ENCODE results near the gene ZNF436. TPM values are rescaled to one million over a fixed set of nuclear protein-coding genes. Genes with fewer than 3 reads are reported as not detected.
A peak's percentile ranks its signal among the peaks of the same experiment; 100 is the strongest.
"Not testable (repeated sequence)": the region's sequence is repeated elsewhere in the genome, so short reads cannot be mapped to it uniquely, and the experiment has no call there.

ZNF436 gene
- total RNA-seq, 1 donor from 2014 or later, result 17.4 TPM

- DNase-seq (ENCODE audit: extremely low spot score, unreplicated experiment), result no peak
- H3K4me3 Mint-ChIP-seq (ENCODE audit: unreplicated experiment), result no peak overlapping the region
- H3K27me3 Mint-ChIP-seq (ENCODE audit: unreplicated experiment), result no peaks in the 10 kb centered on the region
- peaks cover 1% of the 10 kb centered on the region for H3K36me3 Mint-ChIP-seq (ENCODE audit: unreplicated experiment)
- peak overlapping the region; percentile 18 for H3K27ac Mint-ChIP-seq (ENCODE audit: unreplicated experiment)
- H3K4me1 Mint-ChIP-seq (ENCODE audit: unreplicated experiment), result peaks cover 16% of the 10 kb centered on the region
- TF ChIP-seq CTCF (IDR thresholded peaks at IDR 0.05), result no peak
- H3K9me3 Mint-ChIP-seq (ENCODE audit: unreplicated experiment), result no peaks in the 10 kb centered on the region
These were observed 14.8 kb upstream of the ZNF436 start for GRCh38 chr1:23384312-23385058.

- Mint-ChIP-seq H3K36me3 (ENCODE audit: unreplicated experiment) (peaks cover 1% of the 10 kb centered on the region), H3K4me3 (ENCODE audit: unreplicated experiment) (no peak overlapping the region), H3K27ac (ENCODE audit: unreplicated experiment) (no peak overlapping the region), H3K27me3 (ENCODE audit: unreplicated experiment) (no peaks in the 10 kb centered on the region), H3K4me1 (ENCODE audit: unreplicated experiment) (peaks cover 16% of the 10 kb centered on the region), H3K9me3 (ENCODE audit: unreplicated experiment) (no peaks in the 10 kb centered on the region)
- no peak for DNase-seq (ENCODE audit: extremely low spot score, unreplicated experiment)
- no peak for TF ChIP-seq CTCF (IDR thresholded peaks at IDR 0.05)
These were observed 14.1 kb upstream of the ZNF436 start for GRCh38 chr1:23383577-23384311.

GRCh38 chr1:23381233-23381885, 11.7 kb upstream of the ZNF436 start:
- TF ChIP-seq CTCF (IDR thresholded peaks at IDR 0.05), result no peak
- DNase-seq (ENCODE audit: extremely low spot score, unreplicated experiment), result no peak
- H3K27me3 Mint-ChIP-seq (ENCODE audit: unreplicated experiment), result no peaks in the 10 kb centered on the region
- H3K4me3 Mint-ChIP-seq (ENCODE audit: unreplicated experiment), result no peak overlapping the region
- H3K9me3 Mint-ChIP-seq (ENCODE audit: unreplicated experiment), result no peaks in the 10 kb centered on the region
- H3K36me3 Mint-ChIP-seq (ENCODE audit: unreplicated experiment), result peaks cover 1% of the 10 kb centered on the region
- H3K4me1 Mint-ChIP-seq (ENCODE audit: unreplicated experiment), result peaks cover 25% of the 10 kb centered on the region
- no peak overlapping the region for H3K27ac Mint-ChIP-seq (ENCODE audit: unreplicated experiment)

DNA sequence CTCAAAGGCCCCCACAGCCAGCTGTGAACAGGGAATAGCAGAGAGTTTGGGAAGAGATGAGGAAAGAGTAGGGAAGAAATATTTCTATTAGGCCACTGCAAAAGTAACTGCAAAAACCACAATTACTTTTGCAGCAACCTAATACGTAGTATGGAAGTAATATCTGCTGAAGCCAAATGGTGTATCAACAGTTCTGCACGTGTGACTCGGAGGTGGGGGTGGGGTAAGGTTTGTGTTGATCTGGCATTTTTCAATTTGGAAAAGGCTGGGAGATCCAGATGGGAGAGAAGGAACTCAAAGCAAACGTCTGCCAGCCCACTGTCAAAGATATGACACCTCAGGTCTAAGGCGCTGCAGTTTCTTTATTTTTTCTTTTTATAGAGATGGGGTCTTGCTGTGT, 11.1 kb upstream of the ZNF436 start:
- no peak overlapping the region for H3K27ac Mint-ChIP-seq (ENCODE audit: unreplicated experiment)
- H3K4me1 Mint-ChIP-seq (ENCODE audit: unreplicated experiment), result peaks cover 25% of the 10 kb centered on the region
- H3K27me3 Mint-ChIP-seq (ENCODE audit: unreplicated experiment), result no peaks in the 10 kb centered on the region
- TF ChIP-seq CTCF (IDR thresholded peaks at IDR 0.05), result no peak
- no peak overlapping the region for H3K4me3 Mint-ChIP-seq (ENCODE audit: unreplicated experiment)
- no peak for DNase-seq (ENCODE audit: extremely low spot score, unreplicated experiment)
- H3K36me3 Mint-ChIP-seq (ENCODE audit: unreplicated experiment), result peaks cover 1% of the 10 kb centered on the region
- H3K9me3 Mint-ChIP-seq (ENCODE audit: unreplicated experiment), result no peaks in the 10 kb centered on the region

DNA sequence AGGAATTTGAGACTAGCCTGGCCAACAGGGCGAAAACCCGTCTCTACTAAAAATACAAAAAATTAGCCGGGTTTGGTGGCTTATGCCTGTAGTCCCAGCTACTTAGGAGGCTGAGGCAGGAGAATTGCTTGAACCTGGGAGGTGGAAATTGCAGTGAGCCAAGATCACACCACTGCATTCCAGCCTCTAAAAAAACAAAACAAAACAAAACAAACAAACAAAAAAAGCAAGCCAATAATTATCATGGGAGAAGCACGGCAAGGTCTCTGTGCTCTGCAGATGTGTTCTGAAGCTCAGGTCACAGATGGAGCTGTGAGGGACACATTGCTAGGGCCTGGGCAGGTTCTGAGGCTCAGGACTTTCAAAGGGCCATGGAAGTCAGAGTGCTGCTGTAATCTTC, 10.6 kb upstream of the ZNF436 start:
- not testable (repeated sequence) for H3K27me3 Mint-ChIP-seq (ENCODE audit: unreplicated experiment); H3K9me3 Mint-ChIP-seq (ENCODE audit: unreplicated experiment); H3K36me3 Mint-ChIP-seq (ENCODE audit: unreplicated experiment); H3K27ac Mint-ChIP-seq (ENCODE audit: unreplicated experiment); DNase-seq (ENCODE audit: extremely low spot score, unreplicated experiment); H3K4me3 Mint-ChIP-seq (ENCODE audit: unreplicated experiment)
- H3K4me1 Mint-ChIP-seq (ENCODE audit: unreplicated experiment), result peaks cover 25% of the 10 kb centered on the region

Measured in osteocyte (in vitro differentiated cells).